GM19035 (cell line): ENCODE measurements around the gene ELF5.

Experiments used
- ATAC-seq: cut with Tn5 transposase; IDR thresholded peaks from one replicate; pipeline ENCODE4 v1.9.1; 2021; ENCODE audit not compliant: unreplicated experiment

The ELF5 gene

DNA sequence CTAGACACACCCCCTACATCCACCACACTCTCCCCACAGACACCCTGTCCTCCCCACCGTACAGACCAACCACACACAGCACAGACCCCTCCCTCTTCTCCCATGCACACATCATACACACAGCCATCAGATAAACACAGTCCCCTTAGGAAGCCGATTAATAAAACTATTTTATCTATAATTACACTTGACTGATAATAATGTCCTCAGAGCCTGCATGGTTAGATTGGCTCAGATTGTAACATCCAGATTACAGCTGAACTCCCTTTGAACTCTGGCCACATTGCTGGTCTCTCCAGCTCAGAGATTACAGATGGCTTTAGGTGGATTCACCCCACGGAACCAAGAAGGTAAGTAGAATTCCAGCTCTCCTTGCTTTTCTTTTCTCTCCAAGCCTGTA lies 9.5 kb upstream of the ELF5 start:
- ATAC-seq = no peak

DNA sequence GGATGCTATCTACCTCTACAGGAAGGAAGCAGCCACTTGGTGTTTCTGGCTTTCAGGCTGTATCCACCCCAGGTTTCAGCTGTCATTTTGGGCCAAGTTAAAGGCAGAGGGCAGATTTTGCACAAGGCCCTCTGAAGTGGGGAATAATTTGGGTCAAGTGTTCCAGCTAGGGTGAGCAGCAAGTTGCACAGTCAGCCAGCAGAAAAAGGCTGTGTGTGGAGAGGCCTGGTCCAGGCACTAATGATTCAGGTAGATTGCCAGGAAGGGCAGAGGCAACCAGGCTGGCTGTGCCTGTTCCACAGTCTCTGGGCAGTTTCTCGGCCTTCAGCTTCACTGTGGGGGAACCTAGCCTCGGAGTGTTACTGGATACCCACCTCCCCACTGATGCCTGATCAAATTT lies 8.6 kb upstream of the ELF5 start:
- ATAC-seq = no peak

DNA sequence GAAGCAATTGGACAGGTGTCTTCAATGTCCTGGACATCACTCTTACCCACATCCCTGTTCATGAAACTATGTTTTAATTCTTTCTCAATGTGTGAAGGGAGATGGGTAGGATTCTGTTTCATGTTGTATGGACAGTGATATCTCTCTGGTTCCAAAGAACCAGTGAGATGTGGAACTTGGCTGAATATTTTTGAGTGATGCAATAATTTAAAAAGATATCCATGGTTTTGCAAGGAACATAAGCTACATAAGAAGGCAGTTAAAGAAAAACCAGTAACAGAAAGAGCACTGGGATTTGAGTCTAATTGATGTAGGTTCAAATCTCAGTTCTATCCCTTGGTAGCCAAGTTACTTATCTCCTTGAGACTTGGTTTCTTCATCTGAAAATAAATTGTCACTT lies 7.7 kb upstream of the ELF5 start:
- ATAC-seq = no peak

DNA sequence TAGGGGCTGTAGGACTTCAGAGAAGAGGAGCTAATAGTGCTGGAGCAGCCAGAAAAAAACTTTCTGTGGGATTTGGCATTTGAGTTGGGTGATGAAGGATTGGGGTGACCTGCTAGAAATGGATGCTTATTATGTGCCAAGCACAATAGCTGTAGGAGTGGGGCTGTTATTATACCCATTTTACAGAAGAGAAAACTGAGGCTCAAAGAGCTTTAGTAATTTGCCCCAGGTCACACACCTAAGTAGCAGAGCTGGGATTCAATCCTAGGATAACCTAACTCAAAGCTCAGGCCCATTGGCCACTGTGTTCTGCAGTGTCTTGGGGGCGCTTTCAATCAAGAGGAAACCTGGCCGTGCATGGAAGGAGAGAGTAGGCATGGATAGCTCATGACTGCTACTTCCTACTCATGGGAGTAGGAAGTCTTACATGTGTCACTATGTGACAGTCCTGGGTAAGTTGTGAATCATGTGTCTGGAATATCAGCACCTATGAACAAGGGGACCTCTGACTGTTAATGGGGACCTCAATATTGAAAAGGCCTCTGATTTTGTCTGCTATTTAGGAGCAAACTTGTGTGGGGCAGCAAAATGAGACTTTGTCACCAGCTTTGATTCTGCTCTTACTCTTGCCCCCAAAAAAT lies 6.1 kb upstream of the ELF5 start:
- ATAC-seq = no peak

DNA sequence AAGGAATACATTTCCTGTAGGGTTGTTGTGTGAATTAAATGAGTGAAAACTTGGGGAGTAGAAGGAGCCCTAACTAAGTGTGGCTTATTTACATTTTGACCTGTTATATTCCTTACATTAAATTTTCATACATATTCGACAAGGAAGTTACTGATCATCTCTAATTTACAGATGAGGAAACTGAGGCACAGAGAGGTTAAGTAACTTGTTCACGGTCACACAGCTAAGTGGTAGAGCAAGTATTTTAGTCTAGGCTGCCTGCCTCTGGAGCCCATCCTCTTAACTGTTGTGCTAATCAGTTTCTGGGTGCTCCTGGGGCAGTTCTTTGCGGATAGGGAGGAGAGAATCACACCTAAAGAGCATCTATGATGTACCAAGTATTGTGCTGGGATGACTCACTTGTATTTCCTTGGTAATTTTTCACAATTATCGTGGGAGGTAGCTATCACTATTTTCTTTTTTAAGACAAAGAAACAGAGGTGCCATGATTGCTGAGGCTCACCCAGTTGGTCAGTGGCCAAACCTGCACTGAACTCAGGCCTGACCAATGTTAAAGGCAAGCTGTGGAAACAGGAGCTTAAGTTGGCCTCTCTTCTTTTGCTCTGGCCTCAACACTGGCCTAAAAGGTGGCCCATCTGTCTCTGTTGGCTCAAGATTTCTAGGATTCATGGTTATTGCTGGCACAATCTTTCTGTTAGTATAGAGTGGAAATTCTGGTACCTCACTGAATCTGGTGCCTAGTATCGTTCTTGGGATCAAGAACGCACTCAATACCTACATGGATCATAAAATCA lies 2.9 kb upstream of the ELF5 start:
- ATAC-seq = no peak

DNA sequence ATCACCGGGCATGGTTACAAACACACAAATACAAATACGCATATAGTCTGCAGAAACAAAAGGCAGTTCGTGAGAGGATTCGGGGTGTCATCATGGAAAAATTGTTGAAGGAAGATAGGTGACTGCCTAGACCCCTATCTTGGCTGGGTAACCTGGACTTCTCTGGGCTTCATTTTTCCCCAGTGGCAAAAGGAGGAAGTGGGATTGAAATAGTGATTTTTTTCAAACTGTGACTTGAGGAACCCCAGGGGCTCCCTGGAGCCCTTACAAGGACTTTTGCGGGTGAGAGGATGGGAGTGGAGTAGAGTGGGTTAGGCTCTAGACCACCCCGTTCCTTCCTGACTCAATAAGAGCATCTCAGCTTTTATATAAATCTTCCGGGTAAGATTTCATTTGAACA lies 1.0 kb upstream of the ELF5 start:
- ATAC-seq = no peak

DNA sequence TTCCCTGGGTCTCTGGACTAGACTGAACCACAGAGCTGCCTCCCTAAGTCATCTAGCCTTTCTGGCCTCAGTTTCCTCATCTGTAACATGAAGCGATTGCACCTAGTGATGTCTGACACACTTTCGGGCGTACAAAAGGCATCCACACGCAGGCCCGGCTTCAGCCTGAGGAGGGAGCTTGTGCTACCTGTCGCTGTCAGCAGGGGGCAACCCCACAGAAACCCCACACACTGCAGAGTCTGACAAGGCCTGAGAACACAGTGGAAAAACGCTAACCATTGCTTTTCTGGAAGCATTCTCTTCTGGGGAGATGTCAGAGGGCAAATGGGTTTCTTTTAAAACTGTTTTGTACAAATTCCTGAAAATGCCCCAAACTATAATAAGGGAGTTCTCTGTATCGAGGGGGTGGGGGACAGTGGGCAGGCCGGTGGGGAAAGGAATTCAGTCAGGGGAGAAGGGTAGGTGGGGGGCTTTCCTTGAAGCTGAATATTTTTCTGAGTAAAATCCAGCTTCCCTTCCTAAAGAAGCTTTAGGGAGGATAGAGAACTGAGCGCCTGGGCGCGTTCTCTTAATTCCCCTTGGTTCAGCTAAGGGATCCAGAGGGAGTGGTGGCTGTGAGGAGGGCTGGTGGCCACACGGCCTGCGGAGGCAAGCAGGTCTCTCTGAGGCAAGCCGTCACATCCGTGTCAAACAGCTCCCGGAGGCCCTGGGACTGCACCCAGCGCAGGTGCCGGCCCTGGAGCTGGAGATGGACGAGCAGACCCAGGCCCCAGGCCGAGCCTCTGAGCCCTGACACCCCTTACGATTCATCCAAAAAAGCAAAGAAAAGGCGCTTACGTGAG lies 533 bp downstream of the ELF5 start:
- peak; percentile 95 for ATAC-seq

DNA sequence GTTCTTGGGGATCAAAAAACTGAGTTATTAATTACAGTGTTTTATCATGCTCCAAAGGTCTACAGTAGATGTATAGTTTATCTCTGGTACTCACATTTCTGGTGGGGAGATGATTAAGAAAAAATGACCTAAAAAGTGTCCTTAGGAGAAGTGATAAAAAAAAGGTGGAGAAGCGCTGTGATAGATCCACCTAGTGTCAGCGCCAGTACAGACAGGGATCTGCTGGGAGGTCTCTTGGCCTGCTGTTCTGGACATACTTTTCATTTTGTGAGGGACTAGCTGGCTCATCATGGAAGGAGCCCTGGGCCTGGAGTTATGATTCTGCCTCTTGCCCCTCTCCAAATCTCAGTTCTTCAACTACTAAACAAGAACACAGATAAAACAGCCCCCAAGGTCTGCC lies 2.9 kb downstream of the ELF5 start:
- ATAC-seq = no peak

DNA sequence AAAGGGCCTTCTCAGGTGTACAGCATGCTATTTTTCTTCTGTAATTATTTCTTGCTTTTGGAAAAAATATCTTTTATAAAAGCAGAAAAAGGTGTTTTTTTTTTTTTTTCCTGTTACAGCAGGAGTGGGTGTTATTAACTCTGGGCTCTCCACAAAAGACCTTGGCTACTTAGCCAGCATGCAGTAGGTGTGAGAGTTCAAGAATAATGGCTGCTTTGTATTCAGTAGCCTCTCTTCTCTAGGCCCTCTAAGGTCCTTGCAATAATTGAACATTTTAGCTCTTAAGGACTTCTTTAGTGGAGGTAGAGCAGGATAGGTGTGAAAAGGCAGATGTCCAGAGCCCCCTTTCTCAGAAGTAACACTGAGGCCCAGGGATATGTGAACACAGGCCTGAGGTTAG lies 3.4 kb downstream of the ELF5 start:
- ATAC-seq = no peak

DNA sequence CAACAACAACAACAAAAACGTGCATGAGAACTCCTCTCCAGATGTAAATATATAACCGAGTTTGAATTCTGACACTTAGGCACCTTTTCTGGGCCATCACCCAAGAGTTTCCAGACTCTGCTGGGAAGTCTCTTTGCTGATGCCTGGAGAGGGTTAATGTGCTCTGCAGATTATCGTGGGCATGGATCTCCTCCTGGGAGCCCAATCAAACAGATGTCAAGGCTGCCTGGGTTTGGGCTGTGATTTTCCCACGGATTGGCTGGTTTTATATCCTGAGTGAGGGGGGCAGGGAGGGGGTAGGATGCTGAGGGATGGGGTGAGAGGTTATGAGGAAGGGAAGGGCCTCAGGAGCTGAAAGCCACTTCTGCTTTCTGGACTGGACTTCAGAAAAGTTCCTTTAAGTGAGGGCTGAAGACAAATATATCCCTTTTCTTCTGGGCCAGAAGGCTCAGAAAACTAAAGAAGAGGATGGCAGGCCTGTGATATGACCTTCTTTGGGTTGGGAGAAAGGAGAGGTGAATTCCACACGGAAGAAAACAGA lies 4.2 kb downstream of the ELF5 start:
- no peak for ATAC-seq

DNA sequence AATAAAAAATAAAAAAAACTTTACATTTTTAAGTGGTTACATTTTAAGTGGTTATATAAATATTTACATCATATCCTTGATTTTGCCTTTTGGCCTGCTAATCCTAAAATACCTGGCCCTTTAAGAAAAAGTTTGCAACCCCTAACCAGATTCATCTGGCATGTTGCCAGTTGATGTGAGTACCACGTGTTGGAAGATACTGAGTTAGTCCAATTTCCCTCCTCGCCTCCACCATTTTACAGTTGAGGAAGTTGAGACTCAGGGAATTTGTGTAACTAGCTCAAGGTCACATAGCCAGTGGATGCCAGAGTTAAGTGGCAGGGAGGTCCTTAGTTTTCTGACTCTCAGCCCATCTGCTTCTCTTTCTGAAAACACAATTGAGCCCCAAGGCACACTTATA lies 5.1 kb downstream of the ELF5 start:
- ATAC-seq = no peak

DNA sequence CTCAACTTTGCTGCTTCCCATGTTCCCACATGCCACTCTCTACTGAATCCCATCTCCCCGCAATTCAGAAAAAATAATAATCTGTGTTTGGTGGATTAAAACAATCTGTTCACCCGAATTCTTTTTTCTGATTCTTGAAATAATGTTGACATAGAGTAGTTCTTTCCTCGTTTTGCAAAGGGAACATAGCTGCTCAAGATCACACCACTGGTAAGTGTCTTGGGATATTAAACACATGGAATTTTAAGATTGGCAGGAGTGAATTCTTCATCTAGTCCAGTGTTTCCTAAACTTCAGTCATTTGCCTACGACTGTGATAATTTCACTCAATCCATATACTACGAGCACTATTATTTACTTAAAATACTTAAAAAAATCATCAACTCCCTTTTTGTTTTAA lies 6.0 kb downstream of the ELF5 start:
- ATAC-seq = no peak

DNA sequence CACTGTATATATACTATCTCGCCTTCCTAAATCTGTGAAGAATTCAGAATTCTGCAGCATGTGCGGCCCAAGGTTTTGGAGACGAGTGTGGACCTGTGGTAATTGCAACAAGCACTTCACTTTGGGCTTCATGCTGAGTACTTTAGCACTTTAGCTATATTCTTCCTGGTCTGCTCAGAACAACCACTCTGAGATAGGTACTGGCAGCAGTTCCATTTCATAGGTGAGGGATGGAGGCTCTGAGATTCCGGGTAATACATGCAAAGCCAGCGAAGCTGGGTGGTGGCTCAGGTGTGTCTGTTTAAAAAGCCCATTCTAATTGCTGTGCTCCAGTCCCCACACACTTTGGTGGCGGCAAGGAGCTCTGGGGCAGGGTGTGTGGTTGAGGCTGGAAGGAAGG lies 6.4 kb downstream of the ELF5 start:
- ATAC-seq = no peak

DNA sequence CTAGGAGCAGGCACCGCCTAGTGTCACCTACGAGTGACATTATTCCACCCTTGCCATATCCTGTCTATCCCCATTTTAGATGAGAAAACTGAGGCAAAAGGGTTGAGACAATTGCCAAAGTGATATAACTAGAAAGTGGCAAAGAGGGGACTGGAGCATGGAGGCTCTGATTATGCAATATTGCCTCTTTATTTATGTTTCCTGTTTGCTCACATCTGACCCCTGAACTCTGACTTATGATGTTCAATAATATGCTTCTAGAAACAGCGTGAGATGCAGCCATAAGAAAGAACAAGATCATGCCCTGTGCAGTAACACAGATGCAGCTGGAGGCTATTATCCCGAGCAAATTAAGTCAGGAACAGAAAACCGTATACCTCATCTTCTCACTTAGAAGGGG lies 7.7 kb downstream of the ELF5 start:
- no peak for ATAC-seq

DNA sequence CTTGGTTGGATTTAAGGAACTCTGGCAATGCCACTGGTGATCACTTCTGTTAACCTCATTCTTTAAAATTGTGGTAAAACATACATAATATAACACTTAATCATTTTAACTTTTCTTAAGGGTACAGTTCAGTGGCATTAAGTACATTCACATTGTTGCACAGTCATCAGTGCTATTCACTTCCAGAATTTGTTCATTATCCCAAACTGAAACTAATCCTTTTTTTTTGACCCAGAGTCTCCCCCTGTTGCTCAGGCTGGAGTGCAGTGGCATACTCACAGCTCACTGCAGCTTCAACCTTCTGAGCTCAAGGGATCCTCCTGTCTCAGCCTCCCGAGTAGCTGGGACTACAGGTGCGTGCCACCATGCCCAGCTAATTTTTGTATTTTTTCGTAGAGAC lies 10.6 kb downstream of the ELF5 start:
- no peak for ATAC-seq

DNA sequence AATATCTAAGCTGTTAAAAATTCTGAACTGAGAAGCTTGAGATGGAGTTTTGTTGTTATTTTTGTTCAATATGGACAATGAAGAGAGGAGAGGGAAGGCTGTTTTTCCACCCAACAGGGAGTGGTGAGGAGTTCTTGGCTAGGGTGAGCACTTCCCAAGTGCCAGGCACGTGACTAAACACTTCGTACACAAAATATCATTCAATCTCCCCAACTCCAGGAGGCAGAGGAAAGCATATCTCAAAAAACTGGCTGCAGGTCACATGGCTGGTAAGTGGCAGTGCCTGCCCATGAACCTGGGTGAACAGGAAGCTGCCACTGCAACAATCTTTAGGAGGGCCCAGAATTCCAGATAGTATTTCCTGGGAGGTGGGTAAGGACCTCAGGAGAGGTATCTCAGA lies 11.6 kb downstream of the ELF5 start:
- no peak for ATAC-seq

DNA sequence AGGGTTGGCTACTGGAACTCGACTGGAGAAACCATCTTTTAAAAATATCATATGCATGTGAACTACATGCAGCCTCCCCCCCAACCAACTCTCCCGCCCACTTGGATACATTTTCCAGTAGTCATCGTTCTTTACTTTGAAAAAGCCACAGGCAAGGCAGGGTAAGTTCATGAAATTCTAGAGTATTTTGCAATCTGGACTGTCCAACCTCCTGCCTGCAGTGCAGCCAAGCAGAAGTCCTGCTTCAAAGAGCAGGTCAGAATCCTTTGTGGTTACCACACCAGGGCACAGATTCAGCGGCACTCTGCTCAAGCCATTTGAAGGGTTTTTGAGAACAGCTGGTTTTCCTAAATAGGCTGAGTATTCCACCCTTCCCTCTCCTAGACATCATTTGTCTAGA lies 12.1 kb downstream of the ELF5 start:
- no peak for ATAC-seq

DNA sequence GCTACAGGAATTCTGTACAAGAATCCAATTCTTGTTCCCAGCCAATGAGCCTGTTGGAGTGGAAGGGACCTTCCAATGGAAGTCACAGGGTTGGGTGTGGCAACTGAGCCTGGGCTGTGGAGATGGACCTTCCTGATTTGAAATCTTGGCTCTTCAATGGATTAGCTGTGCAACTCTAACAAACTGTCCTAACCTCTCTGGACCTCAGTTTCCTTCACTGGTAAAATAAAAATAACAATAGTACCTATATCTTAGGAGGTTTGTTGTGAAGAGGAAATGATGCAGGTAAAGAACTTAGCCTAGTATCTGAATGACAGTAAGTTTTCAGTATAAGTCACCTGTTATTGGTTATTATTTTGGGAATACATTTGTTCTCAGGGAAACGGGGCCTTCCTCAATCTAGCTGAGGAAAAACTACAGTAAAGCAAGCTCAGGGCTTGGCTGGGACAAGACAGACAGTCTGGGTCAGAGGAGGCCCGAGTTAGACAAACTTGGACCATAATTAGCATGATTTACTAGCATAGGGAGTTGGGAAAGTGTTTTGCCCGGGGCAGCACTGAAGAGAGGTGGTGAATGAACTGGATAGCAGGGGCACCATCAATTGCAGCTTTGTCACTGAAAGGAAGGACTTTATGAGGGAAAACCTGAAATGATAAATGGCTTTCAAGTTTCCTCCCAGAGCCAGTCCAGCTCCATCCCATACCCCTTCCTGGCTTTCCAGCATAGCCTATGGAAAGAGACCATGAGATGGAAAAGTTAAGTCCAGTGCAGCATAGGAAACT lies 13.7 kb downstream of the ELF5 start:
- no peak for ATAC-seq

DNA sequence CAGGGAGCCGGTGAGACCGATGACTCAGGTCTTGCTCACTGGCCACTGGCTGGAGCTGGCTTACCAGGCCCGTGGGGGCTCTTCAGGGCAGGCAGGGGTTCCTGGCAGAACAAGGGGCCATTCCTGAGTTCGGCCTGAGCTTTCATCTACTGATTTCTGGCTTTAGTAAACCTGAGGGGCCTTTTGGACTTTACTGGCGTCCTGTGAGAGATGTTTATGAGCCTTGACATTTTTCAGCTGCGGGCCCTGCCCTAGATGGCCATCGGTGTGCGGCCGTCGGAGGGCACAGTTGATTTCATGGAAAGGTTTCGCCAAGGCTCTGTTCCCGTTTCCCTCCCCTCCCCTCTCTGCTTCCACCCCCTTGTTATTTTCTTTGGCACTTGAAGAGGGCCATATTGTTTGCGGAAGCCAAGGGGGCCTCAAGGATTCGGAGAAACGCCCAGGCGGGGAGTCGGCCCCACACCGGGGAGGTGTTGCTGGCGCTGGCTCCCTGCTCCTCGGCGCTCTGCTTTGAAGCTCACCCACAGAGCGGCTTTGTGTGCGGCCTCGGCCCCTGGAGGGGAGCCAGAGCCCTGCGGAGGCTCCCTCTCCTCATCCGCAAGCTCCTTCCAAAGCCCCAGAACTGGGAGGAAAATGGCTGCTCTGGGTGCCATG lies 17.7 kb downstream of the ELF5 start:
- ATAC-seq = no peak

DNA sequence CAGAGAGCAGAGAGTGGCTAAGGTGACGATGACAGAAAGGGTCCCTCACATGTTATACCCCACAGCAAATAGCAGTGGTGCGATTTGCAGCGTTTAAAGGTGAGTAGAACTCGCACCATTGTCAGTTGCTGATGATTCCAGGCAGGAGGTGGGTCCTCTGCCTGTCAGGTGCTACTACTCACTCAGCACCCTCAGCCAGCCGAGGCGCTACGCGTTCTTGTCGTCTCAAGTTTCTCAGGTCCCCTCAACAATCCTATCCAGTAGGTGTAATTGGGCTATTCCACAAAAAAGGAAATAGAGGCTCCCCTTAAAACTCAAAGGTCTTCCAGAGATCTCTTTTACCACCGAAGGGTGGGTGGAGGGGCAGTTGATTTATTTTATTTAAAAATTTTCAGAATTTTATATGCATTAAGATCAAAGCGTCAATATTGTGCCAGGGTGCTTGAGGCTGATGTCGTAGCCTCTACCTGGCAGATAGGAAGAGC lies 18.3 kb downstream of the ELF5 start:
- ATAC-seq = no peak
